Lower lobe of right lung (tissue), 2 donors: ENCODE measurements around the gene SLC6A6. TPM values are rescaled to one million over a fixed set of nuclear protein-coding genes. Genes with fewer than 3 reads are reported as not detected.
A peak's percentile ranks its signal among the peaks of the same experiment; 100 is the strongest.

Experiments used
- ATAC-seq, 2 donors: fragments of 200-7000 bp; cut with Tn5 transposase; one replicate each; pipeline ENCODE4 v1.9.1; 2020 to 2022; ENCODE audit warnings: mild to moderate bottlenecking in 2 of 2, moderate library complexity in 2 of 2
- DNase-seq: peaks from one replicate; pipeline ENCODE4 v3.0.0-alpha.2; 2020
- H3K27ac ChIP-seq: fragments of 200-600 bp; one replicate; pipeline ENCODE4 v1.8.0; 2022
- H3K27me3 ChIP-seq: fragments of 200-600 bp; one replicate; pipeline ENCODE4 v1.8.0; 2022; ENCODE audit warnings: low read depth
- H3K36me3 ChIP-seq: fragments of 200-600 bp; one replicate; pipeline ENCODE4 v1.8.0; 2022; ENCODE audit warnings: mild to moderate bottlenecking
- H3K4me1 ChIP-seq: fragments of 200-600 bp; one replicate; pipeline ENCODE4 v1.8.0; 2022
- H3K4me3 ChIP-seq: fragments of 200-600 bp; one replicate; pipeline ENCODE4 v1.8.0; 2022; ENCODE audit warnings: mild to moderate bottlenecking
- H3K9me3 ChIP-seq: fragments of 200-600 bp; one replicate; pipeline ENCODE4 v1.8.0; 2022
- intact Hi-C: fragments of 100-400 bp; cut with DNase I; formaldehyde crosslinking; loops from one replicate; pipeline ENCODE4 v1.11.0; 2022
- long read RNA-seq: library from polyadenylated mRNA; unstranded; transcript quantifications from one replicate; pipeline ENCODE4 v2.0.0, GENCODE V29; 2021
- total RNA-seq: library from RNA; stranded (reverse); fragmentation: NEBNext Ultra II Directional; extraction: Animal tissue kit (Norgen Biotek cat#: 25700); gene quantifications from one replicate; pipeline ENCODE4 v1.2.1, GENCODE V29; 2021
- TF ChIP-seq, protein P1 (sequence below): fragments of 200-600 bp; IDR thresholded peaks from one replicate; pipeline ENCODE4 v1.8.0; 2022; ENCODE audit warnings: antibody characterized with exemption, mild to moderate bottlenecking
- donor health status: DM: no; HTN: yes; CAD: no; lungs with severe emphysema.

The SLC6A6 gene
- 84.0 TPM for total RNA-seq
- long read RNA-seq, full-length matches to known transcripts: 6 of 77 reads
- long read RNA-seq, partial matches to known transcripts: 2 of 77 reads
- long read RNA-seq, other reads (novel, unspliced or antisense): 69 of 77 reads

DNA sequence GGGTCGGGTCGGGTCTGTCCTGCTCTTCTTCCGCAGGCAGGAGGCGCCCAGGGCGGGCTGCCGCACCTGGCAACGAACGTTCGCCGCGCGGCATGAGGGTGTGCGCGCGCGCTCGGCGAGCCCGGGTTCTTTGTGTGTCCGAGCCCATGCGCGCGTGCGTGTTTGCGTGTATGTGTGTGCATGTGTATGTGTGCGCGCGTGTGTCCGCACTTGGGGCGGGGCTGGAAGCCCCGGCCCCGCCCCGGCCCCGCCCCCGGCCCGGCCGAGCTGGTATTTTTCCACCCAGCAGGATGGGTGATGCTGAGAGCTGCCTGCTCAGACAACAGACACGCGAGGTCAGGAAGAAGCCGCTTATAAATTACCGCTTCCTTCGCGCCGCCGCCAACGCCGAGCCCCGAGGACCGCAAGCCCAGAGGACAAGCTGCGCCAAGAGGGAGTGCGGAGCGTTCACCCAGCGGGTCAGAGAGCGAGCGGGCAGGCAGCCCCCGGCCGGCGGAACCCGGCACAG is at the start of gene SLC6A6:
Gene SLC6A6 (plus strand): TSS at position 303 of the 508 bp plus-strand sequence. CDS start 41,029 bp downstream, outside the sequence.
- H3K27ac ChIP-seq: peak within 1 kb of the TSS; percentile 95
- no peaks in the 10 kb centered on the region for H3K9me3 ChIP-seq
- H3K27me3 ChIP-seq: no peaks in the 10 kb centered on the region
- TF ChIP-seq, protein P1, sequence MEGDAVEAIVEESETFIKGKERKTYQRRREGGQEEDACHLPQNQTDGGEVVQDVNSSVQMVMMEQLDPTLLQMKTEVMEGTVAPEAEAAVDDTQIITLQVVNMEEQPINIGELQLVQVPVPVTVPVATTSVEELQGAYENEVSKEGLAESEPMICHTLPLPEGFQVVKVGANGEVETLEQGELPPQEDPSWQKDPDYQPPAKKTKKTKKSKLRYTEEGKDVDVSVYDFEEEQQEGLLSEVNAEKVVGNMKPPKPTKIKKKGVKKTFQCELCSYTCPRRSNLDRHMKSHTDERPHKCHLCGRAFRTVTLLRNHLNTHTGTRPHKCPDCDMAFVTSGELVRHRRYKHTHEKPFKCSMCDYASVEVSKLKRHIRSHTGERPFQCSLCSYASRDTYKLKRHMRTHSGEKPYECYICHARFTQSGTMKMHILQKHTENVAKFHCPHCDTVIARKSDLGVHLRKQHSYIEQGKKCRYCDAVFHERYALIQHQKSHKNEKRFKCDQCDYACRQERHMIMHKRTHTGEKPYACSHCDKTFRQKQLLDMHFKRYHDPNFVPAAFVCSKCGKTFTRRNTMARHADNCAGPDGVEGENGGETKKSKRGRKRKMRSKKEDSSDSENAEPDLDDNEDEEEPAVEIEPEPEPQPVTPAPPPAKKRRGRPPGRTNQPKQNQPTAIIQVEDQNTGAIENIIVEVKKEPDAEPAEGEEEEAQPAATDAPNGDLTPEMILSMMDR: peak; percentile 46
- peak within 1 kb of the TSS; percentile 94 for H3K4me3 ChIP-seq
- ATAC-seq (peak; percentile 92 to 96), DNase-seq (peak; percentile 99)
- intact Hi-C loops: no loop called here
- H3K36me3 ChIP-seq: no peaks in the 10 kb centered on the region
- H3K4me1 ChIP-seq: peaks cover 51% of the 10 kb centered on the region

DNA sequence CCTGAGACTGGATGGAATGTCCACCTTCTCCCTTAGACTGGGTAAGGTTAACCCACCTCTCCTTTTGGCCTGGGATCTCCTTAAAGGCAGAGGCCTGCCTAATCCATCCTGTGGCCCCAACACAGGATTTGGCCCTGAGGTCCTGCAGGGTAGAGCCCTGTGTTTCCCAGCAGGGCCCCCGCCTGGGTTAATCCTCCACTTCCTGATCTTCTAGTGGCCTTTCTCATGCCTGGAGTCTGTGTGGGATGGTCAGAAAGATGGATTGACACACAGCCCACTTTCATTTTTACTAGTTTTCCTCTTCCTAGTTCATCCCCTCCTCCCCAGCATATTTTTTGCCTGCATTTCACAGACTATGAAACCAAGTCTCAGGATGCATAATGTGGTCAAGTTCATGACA is 48.9 kb upstream of the SLC6A6 start:
- no peak for ATAC-seq
- H3K4me3 ChIP-seq: no peak overlapping the region
- no peaks in the 10 kb centered on the region for H3K4me1 ChIP-seq
- TF ChIP-seq, protein P1: no peak
- no peaks in the 10 kb centered on the region for H3K9me3 ChIP-seq
- no peak for DNase-seq
- H3K27me3 ChIP-seq: no peaks in the 10 kb centered on the region
- no peaks in the 10 kb centered on the region for H3K36me3 ChIP-seq
- no peak overlapping the region for H3K27ac ChIP-seq
- intact Hi-C loops: no loop called here

DNA sequence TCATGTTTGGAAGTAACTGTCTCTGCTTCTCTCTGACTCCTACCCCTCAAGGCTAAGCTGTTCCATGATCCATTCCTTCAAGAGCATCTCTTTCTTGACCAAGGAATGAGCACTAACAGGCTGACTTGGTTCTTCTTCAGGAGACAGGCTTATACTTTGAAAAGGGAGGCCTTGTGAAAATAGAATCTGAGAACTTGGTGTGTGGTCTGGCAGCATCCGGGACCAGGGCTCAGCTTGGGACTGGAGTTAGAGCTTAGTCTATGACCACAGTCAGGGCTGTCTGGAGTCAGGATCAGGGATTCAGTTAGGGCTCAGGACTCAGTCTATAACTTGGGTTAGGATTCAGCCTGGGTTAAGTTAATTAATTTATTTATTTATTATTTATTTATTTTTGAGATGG is 44.9 kb upstream of the SLC6A6 start:
- TF ChIP-seq, protein P1: no peak
- H3K27me3 ChIP-seq: no peaks in the 10 kb centered on the region
- H3K4me3 ChIP-seq: no peak overlapping the region
- DNase-seq (no peak), ATAC-seq (no peak)
- no peak overlapping the region for H3K27ac ChIP-seq
- no peaks in the 10 kb centered on the region for H3K4me1 ChIP-seq
- intact Hi-C loops: no loop called here
- H3K9me3 ChIP-seq: no peaks in the 10 kb centered on the region
- no peaks in the 10 kb centered on the region for H3K36me3 ChIP-seq

DNA sequence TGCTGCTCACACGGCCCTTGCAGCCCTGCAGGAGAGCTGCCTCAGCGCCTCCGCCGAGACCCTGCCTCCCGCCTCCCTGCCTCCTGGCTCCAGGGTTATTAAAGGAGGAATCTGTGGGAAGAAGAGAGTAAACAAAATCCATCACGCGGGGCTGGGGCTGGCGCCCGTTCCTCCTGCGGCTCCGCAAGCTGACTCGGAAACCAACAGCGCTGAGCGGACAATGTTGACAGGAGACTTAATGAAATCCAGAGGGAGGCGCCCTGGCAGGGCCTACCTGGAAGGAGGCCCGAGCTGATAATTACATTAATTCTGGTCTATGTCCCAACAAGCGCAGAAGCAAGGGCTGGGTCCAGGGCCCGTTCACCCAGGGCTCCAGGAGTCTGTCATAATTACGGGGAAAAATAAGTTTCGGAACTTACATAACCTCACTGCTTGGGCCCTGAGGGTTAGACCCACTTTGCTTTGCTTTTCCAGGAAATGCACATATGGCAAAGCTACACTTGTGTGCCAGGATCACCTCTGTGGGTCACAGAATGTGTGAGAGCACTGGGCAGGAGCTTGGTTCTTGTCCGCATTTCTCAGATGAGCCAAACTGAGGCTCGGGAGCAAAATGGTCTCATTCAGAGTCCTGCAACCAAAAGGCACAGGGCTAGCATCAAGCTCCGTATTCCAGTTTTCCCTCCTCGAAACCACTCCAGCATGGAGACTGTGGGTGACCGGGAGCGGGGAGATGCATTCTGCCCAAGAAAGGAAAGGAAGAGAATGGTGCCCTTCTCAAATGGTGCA is 43.8 kb upstream of the SLC6A6 start:
- H3K27me3 ChIP-seq: no peaks in the 10 kb centered on the region
- intact Hi-C loops: no loop called here
- H3K27ac ChIP-seq: no peak overlapping the region
- no peaks in the 10 kb centered on the region for H3K9me3 ChIP-seq
- peak; percentile 58 for DNase-seq
- TF ChIP-seq, protein P1: no peak
- H3K4me3 ChIP-seq: no peak overlapping the region
- H3K4me1 ChIP-seq: no peaks in the 10 kb centered on the region
- H3K36me3 ChIP-seq: no peaks in the 10 kb centered on the region
- peak; percentile 27 to 35 for ATAC-seq

DNA sequence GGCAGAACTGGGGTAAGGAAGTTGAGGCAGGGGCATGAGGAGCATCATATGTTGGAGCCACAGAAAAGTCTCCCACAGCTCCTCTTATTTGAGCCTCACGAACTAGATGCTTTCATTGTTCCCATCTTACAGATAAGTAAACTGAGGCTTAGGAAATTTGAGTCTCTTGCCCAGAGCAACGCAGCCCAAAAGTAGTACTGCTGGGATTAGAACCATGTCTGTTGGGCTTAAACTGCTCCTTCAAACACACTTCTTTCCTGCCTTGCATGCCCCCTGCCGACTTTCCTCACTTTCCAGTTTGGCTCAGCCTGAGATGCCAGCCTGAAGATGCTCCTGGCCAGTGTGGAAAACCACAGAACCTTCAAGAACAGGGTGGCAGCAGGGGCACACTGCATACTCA is 43.1 kb upstream of the SLC6A6 start:
- Histone ChIP-seq H3K4me3 (no peak overlapping the region), H3K27me3 (no peaks in the 10 kb centered on the region), H3K27ac (no peak overlapping the region), H3K9me3 (no peaks in the 10 kb centered on the region), H3K4me1 (no peaks in the 10 kb centered on the region), H3K36me3 (no peaks in the 10 kb centered on the region)
- intact Hi-C loops: no loop called here
- TF ChIP-seq, protein P1: no peak
- DNase-seq (no peak), ATAC-seq (no peak)
